HG02623 (cell line): ENCODE results near the gene CAMK1D.

Experiments
- ATAC-seq: cut with Tn5 transposase; IDR thresholded peaks from one replicate; pipeline ENCODE4 v1.9.1; 2021; ENCODE audit warnings: moderate library complexity; ENCODE audit not compliant: unreplicated experiment

CAMK1D gene

GRCh38 chr10:12642036-12642435 lies 292.7 kb downstream of the CAMK1D start:
- no peak for ATAC-seq

- no peak for ATAC-seq
These were observed 293.9 kb downstream of the CAMK1D start for GRCh38 chr10:12643279-12643678.

GRCh38 chr10:12644380-12645144 lies 295.2 kb downstream of the CAMK1D start:
- ATAC-seq: no peak

GRCh38 chr10:12645449-12645848 lies 296.1 kb downstream of the CAMK1D start:
- no peak for ATAC-seq

- ATAC-seq: no peak
These were observed 299.8 kb downstream of the CAMK1D start for GRCh38 chr10:12649012-12649584.

- no peak for ATAC-seq
These were observed 300.8 kb downstream of the CAMK1D start for GRCh38 chr10:12650122-12650521.

GRCh38 chr10:12650538-12651298 lies 301.4 kb downstream of the CAMK1D start:
- ATAC-seq: no peak

GRCh38 chr10:12655940-12656339 lies 306.6 kb downstream of the CAMK1D start:
- ATAC-seq: no peak

- ATAC-seq: no peak
These were observed 307.3 kb downstream of the CAMK1D start for GRCh38 chr10:12656518-12657142.

- ATAC-seq: no peak
These were observed 308.1 kb downstream of the CAMK1D start for GRCh38 chr10:12657489-12657888.

GRCh38 chr10:12658526-12658925 lies 309.2 kb downstream of the CAMK1D start:
- ATAC-seq: no peak

GRCh38 chr10:12659706-12660105 lies 310.4 kb downstream of the CAMK1D start:
- no peak for ATAC-seq

GRCh38 chr10:12660812-12661211 lies 311.5 kb downstream of the CAMK1D start:
- no peak for ATAC-seq

GRCh38 chr10:12661671-12662070 lies 312.3 kb downstream of the CAMK1D start:
- ATAC-seq: no peak

- ATAC-seq: no peak
These were observed 314.5 kb downstream of the CAMK1D start for GRCh38 chr10:12663863-12664262.

GRCh38 chr10:12665501-12665900 lies 316.2 kb downstream of the CAMK1D start:
- no peak for ATAC-seq

GRCh38 chr10:12667052-12667451 lies 317.7 kb downstream of the CAMK1D start:
- ATAC-seq: no peak

- ATAC-seq: no peak
These were observed 319.3 kb downstream of the CAMK1D start for GRCh38 chr10:12668634-12669033.

- no peak for ATAC-seq
These were observed 320.7 kb downstream of the CAMK1D start for GRCh38 chr10:12670004-12670403.

GRCh38 chr10:12675186-12675585 lies 325.8 kb downstream of the CAMK1D start:
- ATAC-seq: no peak

- no peak for ATAC-seq
These were observed 330.3 kb downstream of the CAMK1D start for GRCh38 chr10:12679636-12680035.
